Motor neuron (in vitro differentiated cells): Measurements from ENCODE around the gene BAZ1B. TPM values are rescaled to one million over a fixed set of nuclear protein-coding genes. Genes with fewer than 3 reads are reported as not detected.

Source experiments
- ATAC-seq, 8 experiments: fragments of 200-7000 bp; cut with Tn5 transposase; replicated peaks in 6 of 8; 2 replicates each; pipeline ENCODE4 v1.8.0; 2021; ENCODE audit warnings: mild to moderate bottlenecking in 8 of 8, moderate library complexity in 8 of 8
- H3K27ac ChIP-seq, 2 donors: fragments of 250-450 bp; sonication (Bioruptor Pico); 2 replicates each; pipeline ENCODE4 v1.9.0; 2021; ENCODE audit warnings: antibody characterized with exemption in 2 of 2, mild to moderate bottlenecking in 2 of 2, moderate library complexity in 1 of 2
- H3K4me1 ChIP-seq, 2 donors: fragments of 250-450 bp; sonication (Bioruptor Pico); replicated peaks in 1 of 2; 2 replicates each; pipeline ENCODE4 v1.6.1; 2021; ENCODE audit warnings: antibody characterized with exemption in 2 of 2, mild to moderate bottlenecking in 2 of 2, moderate library complexity in 1 of 2
- H3K4me3 ChIP-seq, 5 donors: fragments of 250-450 bp; sonication (Bioruptor Pico); 2 replicates each; pipeline ENCODE4 v1.9.0; 2021; ENCODE audit warnings: antibody characterized with exemption in 5 of 5, mild to moderate bottlenecking in 5 of 5, moderate library complexity in 4 of 5
- WGBS, 10 experiments: fragments of 450-650 bp; shearing (Covaris generic); methylation state at CpG; one replicate each; pipeline ENCODE4 v1.0.0; 2022; 5-methylcytosine and 5-hydroxymethylcytosine counted together
- in situ Hi-C, 9 experiments: fragments of 400-800 bp; cut with MboI; loops; one replicate each; pipeline ENCODE4 v1.15.0; 2021; ENCODE audit warnings: low sequenced_read_pairs in 9 of 9, low pct_unique_long_range_greater_than_20kb in 2 of 9; ENCODE audit not compliant: unreplicated experiment in 9 of 9
- total RNA-seq, 8 experiments: library from RNA; unstranded; fragments of 300-600 nt; gene quantifications; 2 replicates each; pipeline versions ENCODE4 v1.2.3 to v1.2.4, GENCODE V29; 2022

BAZ1B gene
- total RNA-seq, 8 experiments from 2014 or later, result 44.7 to 98.2 (median 53.2) TPM

DNA sequence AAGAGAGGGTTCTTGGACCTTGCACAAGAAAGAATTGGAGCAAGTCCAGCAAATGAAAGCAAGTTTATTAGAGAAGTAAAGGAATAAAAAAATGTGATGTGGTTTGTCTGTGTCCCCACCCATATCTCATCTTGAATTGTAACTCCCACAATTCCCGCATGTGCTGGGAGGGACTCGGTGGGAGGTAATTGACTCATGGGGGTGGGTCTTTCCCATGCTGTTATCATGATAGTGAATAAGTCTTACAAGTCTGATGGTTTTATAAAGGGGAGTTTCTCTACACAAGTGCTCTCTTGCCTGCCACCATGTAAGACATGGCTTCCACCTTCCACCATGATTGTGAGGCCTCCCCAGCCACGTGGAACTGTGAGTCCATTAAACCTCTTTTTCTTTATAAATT, 127.7 kb downstream of the BAZ1B start:
- Histone ChIP-seq H3K4me3 (no peak overlapping the region), H3K27ac (peak overlapping the region in 1 of 2 donors; percentile 68), H3K4me1 (peaks cover 14 to 15% of the 10 kb centered on the region in 2 donors)
- ATAC-seq, result peak in 3 of 8 experiments; percentile 54 to 72 (median 54)
- 26 to 90% (median 60%) methylated on average over 1 to 3 of the region's 3 CpGs; no CpG with 5 or more reads in 5 of the 10 experiments for WGBS, 10 experiments
- in situ Hi-C loops, result no loop called here

DNA sequence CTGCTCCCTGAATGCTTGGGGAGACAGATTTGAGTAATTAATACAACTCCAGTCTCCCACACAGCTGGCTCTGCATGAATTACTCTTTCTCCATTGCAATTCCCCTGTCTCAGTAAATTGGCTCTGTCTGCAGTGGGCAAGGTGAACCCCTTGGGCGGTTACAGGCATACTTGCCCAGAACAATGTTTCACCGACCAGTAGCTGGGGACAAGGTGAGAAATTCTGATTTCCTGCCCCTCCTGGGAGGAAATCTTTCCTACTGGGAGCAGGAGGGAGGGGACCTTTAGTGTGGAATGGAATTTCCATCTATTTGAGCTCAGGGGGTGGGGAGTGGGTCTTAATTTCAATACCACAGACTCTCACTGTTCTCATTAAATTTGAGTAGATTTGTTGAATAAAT, 130.7 kb downstream of the BAZ1B start:
- peak in 1 of 8 experiments; percentile 31 for ATAC-seq
- H3K4me1 ChIP-seq, result peaks cover 0 to 3% of the 10 kb centered on the region in 2 donors
- no peak overlapping the region for H3K4me3 ChIP-seq
- in situ Hi-C loops, result no loop called here
- H3K27ac ChIP-seq, result no peak overlapping the region
- 0 to 40% (median 27%) methylated on average over 1 of the region's 2 CpGs; no CpG with 5 or more reads in 6 of the 10 experiments for WGBS, 10 experiments

Other genes starting within 250 kb of the BAZ1B start
- gene NSUN5, start 213.5 kb downstream of the BAZ1B start, total RNA-seq, result 10 to 100 TPM; 22.4 to 41.8 (median 27.2) TPM
- gene TRIM50, start 194.2 kb downstream of the BAZ1B start, total RNA-seq, result under 1 TPM in 2 of 8 experiments, not detected in 6; 0.14 to 0.47 TPM
- gene FKBP6, start 194.1 kb downstream of the BAZ1B start, total RNA-seq, result under 1 TPM in 4 of 8 experiments, not detected in 4; 0.08 to 0.47 (median 0.20) TPM
- 10 to 100 TPM in 2 of 8 experiments, 1 to 10 TPM in 4, under 1 TPM in 2; 0.38 to 15.2 (median 6.2) TPM for gene FZD9, start 88.5 kb downstream of the BAZ1B start, total RNA-seq
- 10 to 100 TPM; 17.6 to 35.8 (median 32.1) TPM for gene BCL7B, start 35.4 kb upstream of the BAZ1B start, total RNA-seq
- gene TBL2, start 56.3 kb upstream of the BAZ1B start, total RNA-seq, result 10 to 100 TPM; 34.7 to 52.4 (median 38.1) TPM
- gene MLXIPL, start 102.2 kb upstream of the BAZ1B start, total RNA-seq, result 10 to 100 TPM in 1 of 8 experiments, 1 to 10 TPM in 2, under 1 TPM in 5; 0.50 to 13.1 (median 0.92) TPM
- gene VPS37D, start 145.5 kb upstream of the BAZ1B start, total RNA-seq, result 10 to 100 TPM in 5 of 8 experiments, 1 to 10 TPM in 2, under 1 TPM in 1; 0.71 to 27.7 (median 13.8) TPM
- 10 to 100 TPM in 3 of 8 experiments, 1 to 10 TPM in 5; 5.1 to 13.9 (median 7.8) TPM for gene DNAJC30, start 161.2 kb upstream of the BAZ1B start, total RNA-seq
- gene BUD23, start 161.3 kb upstream of the BAZ1B start, total RNA-seq, result 10 to 100 TPM; 31.6 to 85.7 (median 49.2) TPM
- 10 to 100 TPM in 7 of 8 experiments, 1 to 10 TPM in 1; 7.1 to 50.5 (median 17.0) TPM for gene STX1A, start 197.4 kb upstream of the BAZ1B start, total RNA-seq
- 10 to 100 TPM in 6 of 8 experiments, 1 to 10 TPM in 2; 6.4 to 22.0 (median 13.3) TPM for gene ABHD11, start 216.5 kb upstream of the BAZ1B start, total RNA-seq
- gene CLDN3, start 248.0 kb upstream of the BAZ1B start, total RNA-seq, result 1 to 10 TPM in 4 of 8 experiments, under 1 TPM in 3, not detected in 1; 0.21 to 3.9 (median 1.3) TPM